ENCODE data around the gene CD151.

CD151 gene

GRCh38 chr11:868802-869201 lies 36.0 kb downstream of the CD151 start:
- TF ChIP-seq CTCF (IDR thresholded peaks at IDR 0.05; ENCODE audit: low read depth, low read length) = no peak
- in situ Hi-C loops (cut with HindIII; ENCODE audit: low sequenced_read_pairs) = no loop called here
- DNase-seq (ENCODE audit: low read depth, low spot score) = no peak
- no peak overlapping the region for H3K4me3 ChIP-seq (ENCODE audit: low read depth, low read length)

- in situ Hi-C loops (cut with HindIII; ENCODE audit: low sequenced_read_pairs) = no loop called here
- DNase-seq (ENCODE audit: low read depth, low spot score) = no peak
- TF ChIP-seq CTCF (IDR thresholded peaks at IDR 0.05; ENCODE audit: low read depth, low read length) = no peak
- H3K4me3 ChIP-seq (ENCODE audit: low read depth, low read length) = no peak overlapping the region
Measured at GRCh38 chr11:869399-870126, 36.8 kb downstream of the CD151 start.

- DNase-seq (ENCODE audit: low read depth, low spot score) = no peak
- no peak overlapping the region for H3K4me3 ChIP-seq (ENCODE audit: low read depth, low read length)
- peak; percentile 34 for TF ChIP-seq CTCF (IDR thresholded peaks at IDR 0.05; ENCODE audit: low read depth, low read length)
- in situ Hi-C loops (cut with HindIII; ENCODE audit: low sequenced_read_pairs) = no loop called here
Measured at GRCh38 chr11:870127-870413, 37.3 kb downstream of the CD151 start.

- in situ Hi-C loops (cut with HindIII; ENCODE audit: low sequenced_read_pairs) = no loop called here
- H3K4me3 ChIP-seq (ENCODE audit: low read depth, low read length) = no peak overlapping the region
- no peak for TF ChIP-seq CTCF (IDR thresholded peaks at IDR 0.05; ENCODE audit: low read depth, low read length)
- DNase-seq (ENCODE audit: low read depth, low spot score) = no peak
Measured at GRCh38 chr11:870418-870817, 37.7 kb downstream of the CD151 start.

GRCh38 chr11:871472-871871 lies 38.7 kb downstream of the CD151 start:
- TF ChIP-seq CTCF (IDR thresholded peaks at IDR 0.05; ENCODE audit: low read depth, low read length) = no peak
- H3K4me3 ChIP-seq (ENCODE audit: low read depth, low read length) = no peak overlapping the region
- in situ Hi-C loops (cut with HindIII; ENCODE audit: low sequenced_read_pairs) = no loop called here
- DNase-seq (ENCODE audit: low read depth, low spot score) = no peak

GRCh38 chr11:872799-873198 lies 40.0 kb downstream of the CD151 start:
- TF ChIP-seq CTCF (IDR thresholded peaks at IDR 0.05; ENCODE audit: low read depth, low read length) = no peak
- in situ Hi-C loops (cut with HindIII; ENCODE audit: low sequenced_read_pairs) = no loop called here
- no peak overlapping the region for H3K4me3 ChIP-seq (ENCODE audit: low read depth, low read length)
- DNase-seq (ENCODE audit: low read depth, low spot score) = no peak

- H3K4me3 ChIP-seq (ENCODE audit: low read depth, low read length) = no peak overlapping the region
- no peak for TF ChIP-seq CTCF (IDR thresholded peaks at IDR 0.05; ENCODE audit: low read depth, low read length)
- in situ Hi-C loops (cut with HindIII; ENCODE audit: low sequenced_read_pairs) = no loop called here
- DNase-seq (ENCODE audit: low read depth, low spot score) = no peak
Measured at GRCh38 chr11:873706-874105, 41.0 kb downstream of the CD151 start.

All from astrocyte of the spinal cord (primary cell).